GM21390 (cell line): ENCODE data around the gene ALLC.
A peak's percentile ranks its signal among the peaks of the same experiment; 100 is the strongest.
"Not testable (repeated sequence)": the region's sequence is repeated elsewhere in the genome, so short reads cannot be mapped to it uniquely, and the experiment has no call there.

ENCODE experiments used
- ATAC-seq: cut with Tn5 transposase; IDR thresholded peaks from one replicate; pipeline ENCODE4 v1.9.1; 2021; ENCODE audit not compliant: unreplicated experiment

ALLC gene

DNA sequence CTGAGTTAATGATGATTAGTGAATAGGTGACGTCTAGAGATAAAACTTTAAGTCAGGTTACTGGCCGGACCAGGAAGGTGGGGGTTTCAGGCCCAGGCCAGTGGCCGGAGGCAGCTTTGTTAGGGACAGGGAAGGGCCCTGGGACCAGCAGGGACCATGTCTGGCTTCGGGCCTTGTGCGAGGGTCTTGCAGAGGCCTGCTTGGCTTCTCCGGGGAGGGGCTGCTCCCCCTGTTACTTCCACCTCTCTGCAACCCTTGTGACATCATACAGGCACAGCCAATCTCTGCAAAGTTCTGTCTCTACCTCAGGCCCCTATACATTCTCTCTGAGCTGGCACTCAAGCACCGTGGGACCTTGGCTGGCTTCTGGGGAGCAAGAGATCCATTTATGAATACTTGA lies at the start of gene ALLC:
TSS of gene ALLC (plus strand) at position 320 of the 400 bp plus-strand sequence. CDS start 12,958 bp downstream, outside the sequence.
- ATAC-seq, result no peak

DNA sequence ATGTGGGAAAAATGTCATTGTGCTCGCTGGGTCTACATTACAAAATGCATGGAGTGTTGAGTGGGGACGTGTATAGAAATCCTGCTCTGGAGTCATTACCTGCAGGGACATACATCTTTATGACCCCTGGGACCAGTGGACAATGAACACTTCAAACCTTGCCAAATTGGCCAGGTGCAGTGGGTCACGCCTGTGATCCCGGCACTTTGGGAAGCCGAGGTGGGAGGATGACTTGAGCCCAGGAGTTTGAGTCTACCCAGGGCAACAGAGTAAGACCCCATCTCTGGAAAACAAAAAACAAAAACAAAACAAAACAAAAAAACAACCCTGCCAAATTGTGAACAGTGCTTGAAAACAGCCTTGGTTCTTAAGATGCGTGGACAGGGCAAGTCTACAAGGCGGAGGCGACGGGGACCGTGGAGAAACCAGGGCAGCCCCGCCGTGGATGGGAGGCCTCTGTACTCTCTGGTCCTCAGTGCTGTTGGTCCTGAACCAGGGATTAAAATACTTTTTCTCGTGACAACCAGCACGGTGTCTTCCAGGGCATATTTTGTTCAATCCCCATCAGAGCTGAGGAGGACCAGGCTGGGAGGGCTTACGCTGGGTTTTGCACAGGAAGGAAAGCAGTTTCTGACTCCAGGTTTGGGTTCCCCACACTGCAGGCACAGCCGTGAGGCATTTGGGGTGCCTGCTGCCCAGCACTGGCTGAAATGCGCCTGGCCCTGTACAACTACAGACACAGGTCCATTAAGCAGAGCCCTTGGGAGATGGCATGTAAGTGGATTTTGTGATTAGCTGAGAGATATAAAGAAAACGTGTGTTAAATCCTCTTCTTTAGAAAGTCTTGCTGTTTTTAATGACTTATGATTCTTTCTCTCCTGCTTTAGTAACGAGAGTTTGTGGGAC lies 49.4 kb upstream of the ALLC start:
- no peak for ATAC-seq

GRCh38 chr2:3609279-3609673 lies 48.7 kb upstream of the ALLC start:
- ATAC-seq, result peak; percentile 67

DNA sequence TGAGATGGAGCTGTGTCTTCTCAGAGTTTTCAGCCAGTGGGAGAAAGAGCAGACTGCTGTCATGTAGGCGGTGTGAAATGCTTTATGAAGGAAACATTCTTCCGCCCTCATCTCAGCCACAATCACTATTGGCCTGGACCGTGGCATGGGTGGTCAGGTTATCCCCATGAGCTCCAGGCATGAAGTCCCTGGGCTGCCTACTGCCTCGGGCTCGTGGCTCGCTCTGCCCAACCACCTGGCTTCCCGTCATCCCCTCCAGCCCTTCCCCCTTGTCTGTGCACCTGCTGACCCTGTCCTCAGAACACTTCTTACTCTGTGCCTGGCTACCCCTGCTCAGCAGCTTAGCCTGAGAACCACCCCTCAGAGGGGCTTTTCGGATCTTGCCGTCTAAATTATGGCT lies 47.6 kb upstream of the ALLC start:
- no peak for ATAC-seq

GRCh38 chr2:3610881-3611505 lies 47.0 kb upstream of the ALLC start:
- ATAC-seq, result no peak

GRCh38 chr2:3611589-3611988 lies 46.4 kb upstream of the ALLC start:
- ATAC-seq, result no peak

DNA sequence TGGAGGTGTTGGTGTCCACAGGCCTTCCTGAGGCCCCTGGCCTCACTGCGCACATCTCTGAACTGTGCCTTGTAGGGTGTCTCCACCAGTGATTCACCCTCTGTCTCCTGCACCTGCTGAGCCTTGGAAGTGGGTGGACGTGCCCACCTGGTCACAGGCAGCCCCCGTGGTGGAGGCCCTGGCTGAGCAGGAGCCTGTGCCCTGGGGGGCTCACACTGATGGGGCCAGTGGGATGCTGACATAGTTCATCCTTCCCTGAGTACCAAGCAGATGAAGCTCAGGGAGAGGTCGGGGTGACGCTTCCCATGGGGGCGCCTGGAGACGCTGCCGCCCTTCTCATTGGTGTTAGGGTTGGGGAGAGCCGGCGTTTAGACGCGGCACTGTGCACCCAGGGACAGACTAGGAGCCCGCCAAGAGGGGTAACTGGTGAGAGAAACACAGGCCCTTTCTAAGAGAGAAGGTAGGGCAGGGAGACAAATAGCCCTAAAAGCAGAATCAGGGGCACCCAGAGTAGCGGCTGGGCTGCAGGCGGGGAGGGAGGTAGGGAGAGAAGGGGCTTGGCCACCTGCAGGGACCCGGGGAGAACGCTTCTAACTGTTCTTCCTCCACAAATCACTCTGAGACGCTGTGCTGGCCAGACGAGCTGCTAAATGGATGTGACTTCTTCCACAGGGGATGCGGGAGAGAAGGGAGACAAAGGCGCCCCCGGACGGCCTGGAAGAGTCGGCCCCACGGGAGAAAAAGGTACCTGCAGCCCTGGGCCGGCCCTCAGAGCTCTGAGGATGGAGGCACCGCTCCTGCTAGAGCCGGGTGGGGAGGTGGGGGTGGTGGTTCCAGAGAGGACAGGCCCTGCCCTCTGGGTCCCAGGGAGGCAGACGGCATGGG lies 45.1 kb upstream of the ALLC start:
- no peak for ATAC-seq

DNA sequence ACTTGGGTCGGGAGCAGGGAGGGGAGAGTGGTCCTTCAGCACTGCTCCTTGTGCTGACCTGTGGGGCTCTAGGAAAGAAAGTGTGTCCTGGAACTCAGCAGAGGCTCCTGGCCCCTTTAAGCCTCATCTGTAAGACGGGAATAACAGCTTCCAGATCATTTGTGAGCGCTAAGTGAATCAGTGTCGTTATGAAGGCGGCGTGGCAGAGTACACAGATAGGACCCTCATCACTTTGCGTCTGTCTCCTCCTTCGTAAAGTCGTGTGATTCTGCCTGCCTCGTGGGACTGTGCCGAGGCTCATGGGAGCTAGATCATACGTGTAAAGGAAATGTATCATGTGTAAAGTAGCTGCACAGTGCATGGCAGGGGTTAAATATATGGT lies 44.5 kb upstream of the ALLC start:
- no peak for ATAC-seq

DNA sequence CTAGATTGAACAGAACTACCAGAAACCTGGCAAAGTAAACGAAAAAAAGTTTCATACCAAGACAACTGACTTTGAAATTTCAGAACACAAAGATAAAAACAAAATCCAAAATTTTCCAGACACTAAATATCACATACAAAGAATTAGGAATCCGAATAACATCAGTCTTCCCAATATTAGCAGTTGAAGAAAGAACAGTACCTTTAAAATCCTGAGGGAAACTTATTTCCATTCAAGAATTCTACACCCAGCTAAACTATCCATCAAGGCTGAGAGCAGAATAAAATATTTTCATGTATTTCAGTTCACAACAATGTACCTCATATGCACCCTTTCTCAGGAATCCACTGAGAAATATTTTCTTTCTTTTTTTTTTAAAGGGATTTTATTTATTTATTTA lies 43.3 kb upstream of the ALLC start:
- ATAC-seq, result not testable (repeated sequence)

DNA sequence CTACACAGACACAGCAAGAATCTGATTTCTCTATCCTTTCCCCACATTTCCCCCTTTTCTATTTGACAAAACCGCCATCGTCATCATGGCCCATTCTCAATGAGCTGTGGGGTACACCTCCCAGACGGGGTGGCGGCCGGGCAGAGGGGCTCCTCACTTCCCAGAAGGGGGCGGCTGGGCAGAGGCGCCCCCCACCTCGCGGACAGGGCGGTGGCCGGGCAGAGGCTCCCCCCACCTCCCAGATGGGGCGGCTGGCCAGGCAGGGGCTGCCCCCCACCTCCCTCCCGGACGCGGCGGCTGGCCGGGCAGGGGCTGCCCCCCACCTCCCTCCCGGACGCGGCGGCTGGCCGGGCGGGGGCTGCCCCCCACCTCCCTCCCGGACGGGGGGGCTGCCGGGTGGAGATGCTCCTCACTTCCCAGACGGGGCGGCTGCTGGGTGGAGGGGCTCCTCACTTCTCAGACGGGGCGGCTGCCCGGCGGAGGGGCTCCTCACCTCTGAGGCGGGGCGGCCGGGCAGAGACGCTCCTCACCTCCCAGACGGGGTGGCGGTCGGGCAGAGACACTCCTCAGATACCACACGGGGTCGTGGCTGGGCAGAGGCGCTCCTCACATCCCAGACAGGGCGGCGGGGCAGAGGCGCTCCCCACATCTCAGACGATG lies 42.3 kb upstream of the ALLC start:
- not testable (repeated sequence) for ATAC-seq

- ATAC-seq, result not testable (repeated sequence)
Measured at GRCh38 chr2:3616435-3617197, 41.4 kb upstream of the ALLC start.

DNA sequence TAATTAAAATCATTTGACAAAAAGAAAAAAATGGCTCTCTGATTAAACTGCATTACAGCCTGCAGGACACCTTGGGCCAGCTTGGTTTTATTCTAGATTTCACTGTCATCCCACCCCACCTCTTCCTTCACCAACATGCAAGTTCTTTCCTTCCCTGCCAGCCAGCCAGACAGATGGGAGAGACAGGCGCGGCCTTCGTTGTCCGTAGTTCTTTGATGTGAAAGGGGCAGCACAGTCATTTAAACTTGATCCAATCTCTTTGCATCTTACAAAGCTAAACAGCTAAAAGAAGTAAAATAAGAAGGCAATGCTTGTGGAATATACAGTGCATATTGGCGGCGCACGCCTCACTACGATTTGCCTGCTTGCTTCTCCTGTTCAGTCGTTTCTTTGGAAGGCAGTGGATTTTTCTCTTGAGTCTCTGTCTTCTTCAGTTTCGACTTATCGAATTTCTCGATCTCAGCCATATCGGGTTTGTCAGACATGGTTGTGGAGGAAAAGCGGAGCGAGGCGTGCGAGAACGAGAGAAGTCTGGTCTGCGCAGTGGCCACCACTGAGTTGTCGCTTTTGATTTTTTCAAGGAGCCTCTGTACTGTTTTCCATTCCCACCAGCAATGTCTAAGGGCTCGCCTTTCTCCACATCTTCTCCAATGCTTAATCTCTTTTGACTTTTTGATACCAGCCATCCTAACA lies 40.7 kb upstream of the ALLC start:
- no peak for ATAC-seq

DNA sequence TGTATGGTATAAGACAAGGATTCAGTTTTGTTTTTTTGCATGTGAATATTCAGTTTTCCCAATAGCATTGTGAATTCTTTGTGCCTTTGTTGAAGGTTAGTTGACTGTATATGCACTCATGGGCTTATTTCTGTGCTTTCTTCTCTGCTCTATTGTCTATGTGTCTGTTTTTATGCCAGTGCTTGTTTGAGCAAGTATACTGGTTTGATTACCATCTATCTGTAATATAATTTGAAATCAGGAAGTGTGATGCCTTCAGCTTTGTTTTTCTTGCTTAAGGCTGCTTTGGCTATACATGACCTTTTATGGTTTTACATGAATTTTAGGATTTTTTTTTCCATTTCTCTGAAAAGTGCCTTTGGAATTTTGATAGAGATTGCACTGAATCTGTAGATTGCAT lies 39.6 kb upstream of the ALLC start:
- ATAC-seq, result no peak

GRCh38 chr2:3619033-3619432 lies 39.0 kb upstream of the ALLC start:
- no peak for ATAC-seq

DNA sequence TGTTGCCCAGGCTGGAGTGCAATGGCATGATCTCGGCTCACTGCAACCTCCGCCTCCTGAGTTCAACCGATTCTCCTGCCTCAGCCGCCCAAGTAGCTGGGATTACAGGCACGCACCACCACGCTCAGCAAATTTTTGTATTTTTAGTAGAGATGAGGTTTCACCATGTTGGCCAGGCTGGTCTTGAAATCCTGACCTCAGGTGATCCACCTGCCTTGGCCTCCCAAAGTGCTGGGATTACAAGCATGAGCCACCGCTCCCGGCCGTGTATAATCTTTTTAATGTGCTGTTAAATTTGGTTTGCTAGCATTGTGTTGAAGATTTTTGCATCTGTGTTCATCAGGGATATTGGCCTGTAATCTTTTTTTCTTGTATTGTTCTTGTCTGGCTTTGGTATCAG lies 38.3 kb upstream of the ALLC start:
- not testable (repeated sequence) for ATAC-seq

GRCh38 chr2:3620834-3621233 lies 37.2 kb upstream of the ALLC start:
- ATAC-seq, result no peak

- ATAC-seq, result no peak
Measured at GRCh38 chr2:3622967-3623366, 35.0 kb upstream of the ALLC start.

- no peak for ATAC-seq
Measured at GRCh38 chr2:3624059-3624794, 33.8 kb upstream of the ALLC start.

DNA sequence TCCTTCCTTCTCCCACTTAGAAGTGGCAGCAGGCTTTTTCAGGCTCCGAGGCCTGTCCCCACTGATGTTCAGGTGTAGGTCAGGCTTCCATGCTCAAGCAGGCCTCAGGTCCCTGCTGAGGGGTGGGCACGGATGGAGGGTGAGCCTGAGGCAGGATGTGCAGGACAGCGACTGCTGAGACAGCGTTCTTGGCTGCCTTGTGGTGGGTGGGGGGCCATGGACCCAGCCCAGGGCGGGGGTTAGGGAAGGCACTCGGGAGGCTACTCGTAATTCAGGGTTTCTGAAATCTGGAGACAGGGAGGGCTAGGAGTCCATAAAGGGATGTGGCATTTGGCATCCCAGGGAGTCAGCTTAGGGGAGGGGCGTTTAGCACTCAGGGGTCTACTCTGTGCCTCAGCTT lies 32.8 kb upstream of the ALLC start:
- ATAC-seq, result no peak
